K562 (cell line): ENCODE results near the gene MRPS18B. TPM values are rescaled to one million over a fixed set of nuclear protein-coding genes. Genes with fewer than 3 reads are reported as not detected.
A peak's percentile ranks its signal among the peaks of the same experiment; 100 is the strongest.

ENCODE experiments used
- BRCA1 ChIP-seq, 2 experiments: fragments of 450-650 bp in 1 of 2; sonication (generic) in 1 of 2; formaldehyde crosslinking in 1 of 2; IDR thresholded peaks; 2 replicates each; pipeline versions ENCODE4 v1.5.0 to v1.6.1; 2017 to 2020; ENCODE audit warnings: mild to moderate bottlenecking in 1 of 2, missing genetic modification reagents in 1 of 2
- CBX3 ChIP-seq, 2 experiments: IDR thresholded peaks; 1 replicate in 1 of 2; 2 replicates in 1 of 2; pipeline ENCODE4 v1.6.1; 2012; ENCODE audit warnings: inconsistent platforms in 2 of 2, low read length in 2 of 2, borderline replicate concordance in 1 of 2, control low read depth in 1 of 2
- CHCHD3 ChIP-seq: fragments of 250-450 bp; sonication (Bioruptor Pico); IDR thresholded peaks from 2 replicates; pipeline ENCODE4 v2.1.2; 2022; ENCODE audit warnings: mild to moderate bottlenecking
- CSDE1 ChIP-seq, 2 experiments: fragments of 450-650 bp; IDR thresholded peaks; 2 replicates each; pipeline ENCODE4 v1.6.1; 2016; ENCODE audit warnings: mild to moderate bottlenecking in 1 of 2
- DDX20 ChIP-seq: fragments of 450-650 bp; IDR thresholded peaks from 2 replicates; pipeline ENCODE4 v1.6.1; 2016; ENCODE audit warnings: missing genetic modification characterization, low read depth, mild to moderate bottlenecking, missing compliant biosample characterization, moderate library complexity
- FOXK2 ChIP-seq, 2 experiments: fragments of 450-650 bp; IDR thresholded peaks in 1 of 2; conservative IDR thresholded peaks in 1 of 2; 2 replicates each; pipeline ENCODE4 v1.6.1; 2016; ENCODE audit warnings: low read depth in 2 of 2, mild to moderate bottlenecking in 1 of 2
- KAT7 ChIP-seq: sonication (generic); formaldehyde crosslinking; IDR thresholded peaks from 2 replicates; pipeline ENCODE4 v1.8.0; 2022; ENCODE audit warnings: missing genetic modification reagents, mild to moderate bottlenecking, borderline replicate concordance
- SP1 ChIP-seq: sonication (generic); formaldehyde crosslinking; IDR thresholded peaks from 2 replicates; pipeline ENCODE4 v1.8.1; 2022; ENCODE audit warnings: mild to moderate bottlenecking, missing genetic modification reagents
- ZBED1 ChIP-seq: IDR thresholded peaks from 2 replicates; pipeline ENCODE4 v1.6.1; 2014
- ZNF143 ChIP-seq: sonication (generic); formaldehyde crosslinking; IDR thresholded peaks from 2 replicates; pipeline ENCODE4 v1.9.0; 2022; ENCODE audit warnings: mild to moderate bottlenecking, missing genetic modification reagents
- ZNF561 ChIP-seq: fragments of 450-650 bp; formaldehyde crosslinking; conservative IDR thresholded peaks from 2 replicates; pipeline ENCODE4 v1.4.0; 2020; ENCODE audit warnings: mild to moderate bottlenecking, moderate library complexity
- ZSCAN32 ChIP-seq: fragments of 450-650 bp; formaldehyde crosslinking; IDR thresholded peaks from 2 replicates; pipeline ENCODE4 v1.4.0; 2020; ENCODE audit warnings: mild to moderate bottlenecking, moderate library complexity
- polyA plus RNA-seq, 8 experiments: library from polyadenylated mRNA; depleted of rRNA in 4 of 8; stranded (reverse) in 5 of 8; unstranded in 3 of 8; fragments of >200 nt; fragmentation: Nextera tagmentation in 2 of 8; fragmentation: Illumina TruSeq in 1 of 8; extraction: Ambion mirVana in 2 of 8; extraction: Trizol in 1 of 8; gene quantifications; 2 replicates each; pipeline versions ENCODE4 v1.2.1 to v1.2.3, GENCODE V29; 2011 to 2014; ENCODE audit warnings: inconsistent platforms in 1 of 8, missing spikeins in 1 of 8
- total RNA-seq, 7 experiments: library from RNA; depleted of rRNA in 6 of 7; stranded (reverse); fragments of >200 nt in 6 of 7; fragmentation: Illumina TruSeq in 2 of 7; extraction: Trizol in 2 of 7; gene quantifications; 2 replicates each; pipeline versions ENCODE4 v1.2.1 to v1.2.3, GENCODE V29; 2011 to 2021; ENCODE audit warnings: low replicate concordance in 1 of 7
- TF ChIP-seq, protein P1 (sequence below): fragments of 450-650 bp; IDR thresholded peaks from 2 replicates; pipeline ENCODE4 v1.6.1; 2017; ENCODE audit warnings: antibody characterized with exemption, mild to moderate bottlenecking
- TF ChIP-seq, protein P2 (sequence below): sonication (generic); formaldehyde crosslinking; IDR thresholded peaks from 2 replicates; pipeline ENCODE4 v1.8.0; 2022; ENCODE audit warnings: missing genetic modification reagents, mild to moderate bottlenecking, borderline replicate concordance
- TF ChIP-seq, protein P3 (sequence below): fragments of 450-650 bp; IDR thresholded peaks from 2 replicates; pipeline ENCODE4 v1.6.1; 2018; ENCODE audit warnings: mild to moderate bottlenecking, low read depth; ENCODE audit not compliant: partially characterized antibody
- TF ChIP-seq, protein P4 (sequence below), 3 experiments: IDR thresholded peaks in 2 of 3; conservative IDR thresholded peaks in 1 of 3; 2 replicates each; pipeline ENCODE4 v1.5.1; 2011 to 2012; ENCODE audit warnings: low read length in 3 of 3, mild to moderate bottlenecking in 3 of 3, control low read depth in 2 of 3, improper control_type of control experiment in 1 of 3, inconsistent platforms in 1 of 3, low read depth in 1 of 3, mixed read lengths in 1 of 3, moderate library complexity in 1 of 3; ENCODE audit not compliant: insufficient read depth in 2 of 3
- TF ChIP-seq, protein P5 (sequence below): sonication (generic); formaldehyde crosslinking; IDR thresholded peaks from 2 replicates; pipeline ENCODE4 v1.8.0; 2023; ENCODE audit warnings: mild to moderate bottlenecking, missing genetic modification reagents

Gene MRPS18B
- total and polyA plus RNA-seq, 9 of the 15 experiments (the other 6 are each of a cell fraction or from before 2014, with no cell fraction given), result 132 to 383 (median 178) TPM

DNA sequence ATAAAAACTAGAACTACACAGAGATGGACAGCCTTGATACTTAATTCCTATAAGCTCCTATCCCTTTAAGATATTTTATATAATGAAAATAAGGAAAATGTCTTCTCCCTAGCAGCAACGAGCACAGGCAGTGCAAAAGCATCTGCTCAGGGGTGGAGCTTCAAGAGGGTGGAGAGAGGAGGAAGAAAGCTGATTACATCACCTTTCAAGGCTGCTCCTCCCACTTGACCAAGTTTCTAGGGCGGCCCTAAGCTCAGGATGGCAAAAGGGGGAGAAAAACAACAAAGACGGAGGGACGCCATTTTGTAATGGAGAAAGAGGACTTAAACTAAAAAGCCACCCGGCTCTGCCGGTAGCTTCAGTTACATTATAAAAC is 2.8 kb upstream of the MRPS18B start (continued):
- TF ChIP-seq, protein P1, sequence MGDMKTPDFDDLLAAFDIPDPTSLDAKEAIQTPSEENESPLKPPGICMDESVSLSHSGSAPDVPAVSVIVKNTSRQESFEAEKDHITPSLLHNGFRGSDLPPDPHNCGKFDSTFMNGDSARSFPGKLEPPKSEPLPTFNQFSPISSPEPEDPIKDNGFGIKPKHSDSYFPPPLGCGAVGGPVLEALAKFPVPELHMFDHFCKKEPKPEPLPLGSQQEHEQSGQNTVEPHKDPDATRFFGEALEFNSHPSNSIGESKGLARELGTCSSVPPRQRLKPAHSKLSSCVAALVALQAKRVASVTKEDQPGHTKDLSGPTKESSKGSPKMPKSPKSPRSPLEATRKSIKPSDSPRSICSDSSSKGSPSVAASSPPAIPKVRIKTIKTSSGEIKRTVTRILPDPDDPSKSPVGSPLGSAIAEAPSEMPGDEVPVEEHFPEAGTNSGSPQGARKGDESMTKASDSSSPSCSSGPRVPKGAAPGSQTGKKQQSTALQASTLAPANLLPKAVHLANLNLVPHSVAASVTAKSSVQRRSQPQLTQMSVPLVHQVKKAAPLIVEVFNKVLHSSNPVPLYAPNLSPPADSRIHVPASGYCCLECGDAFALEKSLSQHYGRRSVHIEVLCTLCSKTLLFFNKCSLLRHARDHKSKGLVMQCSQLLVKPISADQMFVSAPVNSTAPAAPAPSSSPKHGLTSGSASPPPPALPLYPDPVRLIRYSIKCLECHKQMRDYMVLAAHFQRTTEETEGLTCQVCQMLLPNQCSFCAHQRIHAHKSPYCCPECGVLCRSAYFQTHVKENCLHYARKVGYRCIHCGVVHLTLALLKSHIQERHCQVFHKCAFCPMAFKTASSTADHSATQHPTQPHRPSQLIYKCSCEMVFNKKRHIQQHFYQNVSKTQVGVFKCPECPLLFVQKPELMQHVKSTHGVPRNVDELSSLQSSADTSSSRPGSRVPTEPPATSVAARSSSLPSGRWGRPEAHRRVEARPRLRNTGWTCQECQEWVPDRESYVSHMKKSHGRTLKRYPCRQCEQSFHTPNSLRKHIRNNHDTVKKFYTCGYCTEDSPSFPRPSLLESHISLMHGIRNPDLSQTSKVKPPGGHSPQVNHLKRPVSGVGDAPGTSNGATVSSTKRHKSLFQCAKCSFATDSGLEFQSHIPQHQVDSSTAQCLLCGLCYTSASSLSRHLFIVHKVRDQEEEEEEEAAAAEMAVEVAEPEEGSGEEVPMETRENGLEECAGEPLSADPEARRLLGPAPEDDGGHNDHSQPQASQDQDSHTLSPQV, result no peak
- no peak for TF ChIP-seq CBX3 (IDR thresholded peaks at IDR 0.05; ENCODE audit: borderline replicate concordance in 1 of 2, low read length in 2 of 2)
- no peak for TF ChIP-seq CHCHD3 (CRISPR knock-in tag)
- TF ChIP-seq ZNF561 (CRISPR knock-in tag), result no peak
- no peak for TF ChIP-seq ZBED1
- TF ChIP-seq, protein P2, sequence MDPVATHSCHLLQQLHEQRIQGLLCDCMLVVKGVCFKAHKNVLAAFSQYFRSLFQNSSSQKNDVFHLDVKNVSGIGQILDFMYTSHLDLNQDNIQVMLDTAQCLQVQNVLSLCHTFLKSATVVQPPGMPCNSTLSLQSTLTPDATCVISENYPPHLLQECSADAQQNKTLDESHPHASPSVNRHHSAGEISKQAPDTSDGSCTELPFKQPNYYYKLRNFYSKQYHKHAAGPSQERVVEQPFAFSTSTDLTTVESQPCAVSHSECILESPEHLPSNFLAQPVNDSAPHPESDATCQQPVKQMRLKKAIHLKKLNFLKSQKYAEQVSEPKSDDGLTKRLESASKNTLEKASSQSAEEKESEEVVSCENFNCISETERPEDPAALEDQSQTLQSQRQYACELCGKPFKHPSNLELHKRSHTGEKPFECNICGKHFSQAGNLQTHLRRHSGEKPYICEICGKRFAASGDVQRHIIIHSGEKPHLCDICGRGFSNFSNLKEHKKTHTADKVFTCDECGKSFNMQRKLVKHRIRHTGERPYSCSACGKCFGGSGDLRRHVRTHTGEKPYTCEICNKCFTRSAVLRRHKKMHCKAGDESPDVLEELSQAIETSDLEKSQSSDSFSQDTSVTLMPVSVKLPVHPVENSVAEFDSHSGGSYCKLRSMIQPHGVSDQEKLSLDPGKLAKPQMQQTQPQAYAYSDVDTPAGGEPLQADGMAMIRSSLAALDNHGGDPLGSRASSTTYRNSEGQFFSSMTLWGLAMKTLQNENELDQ (CRISPR knock-in tag), result no peak
- TF ChIP-seq, protein P3, sequence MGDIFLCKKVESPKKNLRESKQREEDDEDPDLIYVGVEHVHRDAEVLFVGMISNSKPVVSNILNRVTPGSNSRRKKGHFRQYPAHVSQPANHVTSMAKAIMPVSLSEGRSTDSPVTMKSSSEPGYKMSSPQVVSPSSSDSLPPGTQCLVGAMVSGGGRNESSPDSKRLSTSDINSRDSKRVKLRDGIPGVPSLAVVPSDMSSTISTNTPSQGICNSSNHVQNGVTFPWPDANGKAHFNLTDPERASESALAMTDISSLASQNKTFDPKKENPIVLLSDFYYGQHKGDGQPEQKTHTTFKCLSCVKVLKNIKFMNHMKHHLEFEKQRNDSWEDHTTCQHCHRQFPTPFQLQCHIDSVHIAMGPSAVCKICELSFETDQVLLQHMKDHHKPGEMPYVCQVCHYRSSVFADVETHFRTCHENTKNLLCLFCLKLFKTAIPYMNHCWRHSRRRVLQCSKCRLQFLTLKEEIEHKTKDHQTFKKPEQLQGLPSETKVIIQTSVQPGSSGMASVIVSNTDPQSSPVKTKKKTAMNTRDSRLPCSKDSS, result no peak
- TF ChIP-seq, protein P4, sequence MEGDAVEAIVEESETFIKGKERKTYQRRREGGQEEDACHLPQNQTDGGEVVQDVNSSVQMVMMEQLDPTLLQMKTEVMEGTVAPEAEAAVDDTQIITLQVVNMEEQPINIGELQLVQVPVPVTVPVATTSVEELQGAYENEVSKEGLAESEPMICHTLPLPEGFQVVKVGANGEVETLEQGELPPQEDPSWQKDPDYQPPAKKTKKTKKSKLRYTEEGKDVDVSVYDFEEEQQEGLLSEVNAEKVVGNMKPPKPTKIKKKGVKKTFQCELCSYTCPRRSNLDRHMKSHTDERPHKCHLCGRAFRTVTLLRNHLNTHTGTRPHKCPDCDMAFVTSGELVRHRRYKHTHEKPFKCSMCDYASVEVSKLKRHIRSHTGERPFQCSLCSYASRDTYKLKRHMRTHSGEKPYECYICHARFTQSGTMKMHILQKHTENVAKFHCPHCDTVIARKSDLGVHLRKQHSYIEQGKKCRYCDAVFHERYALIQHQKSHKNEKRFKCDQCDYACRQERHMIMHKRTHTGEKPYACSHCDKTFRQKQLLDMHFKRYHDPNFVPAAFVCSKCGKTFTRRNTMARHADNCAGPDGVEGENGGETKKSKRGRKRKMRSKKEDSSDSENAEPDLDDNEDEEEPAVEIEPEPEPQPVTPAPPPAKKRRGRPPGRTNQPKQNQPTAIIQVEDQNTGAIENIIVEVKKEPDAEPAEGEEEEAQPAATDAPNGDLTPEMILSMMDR (IDR thresholded peaks at IDR 0.05 in 2 of 3, conservative IDR thresholded peaks at IDR 0.05 in 1 of 3; ENCODE audit: insufficient read depth in 2 of 3, low read depth in 1 of 3, low read length in 3 of 3), result no peak
- no peak for TF ChIP-seq BRCA1 (IDR thresholded peaks at IDR 0.05)
- TF ChIP-seq BRCA1 (CRISPR knock-in tag; IDR thresholded peaks at IDR 0.05), result no peak
- no peak for TF ChIP-seq KAT7 (CRISPR knock-in tag)
- peak; percentile 66 for TF ChIP-seq SP1
- TF ChIP-seq, protein P5, sequence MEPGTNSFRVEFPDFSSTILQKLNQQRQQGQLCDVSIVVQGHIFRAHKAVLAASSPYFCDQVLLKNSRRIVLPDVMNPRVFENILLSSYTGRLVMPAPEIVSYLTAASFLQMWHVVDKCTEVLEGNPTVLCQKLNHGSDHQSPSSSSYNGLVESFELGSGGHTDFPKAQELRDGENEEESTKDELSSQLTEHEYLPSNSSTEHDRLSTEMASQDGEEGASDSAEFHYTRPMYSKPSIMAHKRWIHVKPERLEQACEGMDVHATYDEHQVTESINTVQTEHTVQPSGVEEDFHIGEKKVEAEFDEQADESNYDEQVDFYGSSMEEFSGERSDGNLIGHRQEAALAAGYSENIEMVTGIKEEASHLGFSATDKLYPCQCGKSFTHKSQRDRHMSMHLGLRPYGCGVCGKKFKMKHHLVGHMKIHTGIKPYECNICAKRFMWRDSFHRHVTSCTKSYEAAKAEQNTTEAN, result no peak
- TF ChIP-seq CSDE1 (IDR thresholded peaks at IDR 0.05), result no peak
- peak; percentile 14; the same call in 1 of the 2 replicates for TF ChIP-seq ZSCAN32 (CRISPR knock-in tag)
- TF ChIP-seq ZNF143 (CRISPR knock-in tag), result no peak
- no peak for TF ChIP-seq DDX20 (tag)
- peak; percentile 90 to 93 for TF ChIP-seq FOXK2 (conservative IDR thresholded peaks at IDR 0.05 in 1 of 2, IDR thresholded peaks at IDR 0.05 in 1 of 2; ENCODE audit: low read depth in 2 of 2)
